Epithelial cell of proximal tubule (primary cell): ENCODE results near the gene ADAP2. TPM values are rescaled to one million over a fixed set of nuclear protein-coding genes. Genes with fewer than 3 reads are reported as not detected.
"Not testable (repeated sequence)": the region's sequence is repeated elsewhere in the genome, so short reads cannot be mapped to it uniquely, and the experiment has no call there.

ENCODE experiments used
- DNase-seq: peaks from one replicate; pipeline ENCODE4 v3.0.0-alpha.2; 2011; ENCODE audit warnings: low read depth
- H3K4me3 ChIP-seq: 2 replicates; pipeline ENCODE4 v1.5.1; 2011; ENCODE audit warnings: low read depth, mild to moderate bottlenecking, low read length
- CTCF ChIP-seq: conservative IDR thresholded peaks from 2 replicates; pipeline ENCODE4 v1.5.1; 2012; ENCODE audit warnings: low read depth, mild to moderate bottlenecking, low read length
- total RNA-seq: library from RNA; depleted of rRNA; stranded (reverse); fragments of >200 nt; gene quantifications from 2 replicates; pipeline ENCODE4 v1.2.3, GENCODE V29; 2015

ADAP2 gene
- total RNA-seq, 1 donor from 2014 or later, result 5.1 TPM

GRCh38 chr17:30961209-30962188 is 39.8 kb downstream of the ADAP2 start:
- no peak for TF ChIP-seq CTCF
- no peak for DNase-seq
- H3K4me3 ChIP-seq, result no peak overlapping the region

- not testable (repeated sequence) for H3K4me3 ChIP-seq, DNase-seq
Measured at GRCh38 chr17:30964312-30964711, 42.6 kb downstream of the ADAP2 start.

GRCh38 chr17:30964876-30965275 is 43.1 kb downstream of the ADAP2 start:
- no peak for DNase-seq
- no peak for TF ChIP-seq CTCF
- no peak overlapping the region for H3K4me3 ChIP-seq

- no peak for TF ChIP-seq CTCF
- H3K4me3 ChIP-seq, result no peak overlapping the region
- no peak for DNase-seq
Measured at GRCh38 chr17:30965686-30966085, 43.9 kb downstream of the ADAP2 start.

- not testable (repeated sequence) for DNase-seq, H3K4me3 ChIP-seq
Measured at GRCh38 chr17:30967911-30968310, 46.2 kb downstream of the ADAP2 start.

GRCh38 chr17:30969989-30970830 is 48.5 kb downstream of the ADAP2 start:
- peak overlapping the region; percentile 78 for H3K4me3 ChIP-seq
- TF ChIP-seq CTCF, result peak; percentile 68
- DNase-seq, result no peak

GRCh38 chr17:30970831-30971567 is 49.3 kb downstream of the ADAP2 start, which contains the start of gene RNF135:
TSS of gene RNF135 (plus strand) at chr17:30971039. CDS start at chr17:30971074, 35 bp downstream.
- DNase-seq, result no peak
- TF ChIP-seq CTCF, result peak; percentile 13
- peak within 1 kb of the TSS; percentile 78 for H3K4me3 ChIP-seq
